Measurements from ENCODE around the gene PDGFC. TPM values are rescaled to one million over a fixed set of nuclear protein-coding genes. Genes with fewer than 3 reads are reported as not detected.

PDGFC gene
- total RNA-seq, 1 experiment from 2014 or later: 9.8 TPM

DNA sequence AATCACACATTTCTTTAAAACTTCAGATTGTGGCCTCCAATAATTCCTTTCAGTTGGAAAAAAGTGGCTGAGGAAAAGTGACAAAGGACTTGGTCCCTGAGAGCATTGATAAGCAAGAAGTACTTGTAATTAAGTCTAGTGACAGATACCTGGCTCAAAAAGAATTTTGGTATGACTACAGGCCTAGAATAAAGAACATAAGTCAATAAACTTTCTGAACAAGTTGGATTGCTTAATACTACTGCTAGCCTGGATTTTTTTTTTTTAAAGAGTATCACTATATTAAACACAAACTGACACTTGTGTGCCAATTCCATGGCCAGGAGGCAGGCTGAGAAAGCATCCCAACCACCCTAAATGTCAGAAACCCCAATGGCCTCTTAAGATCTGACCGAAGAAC lies 49.3 kb upstream of the PDGFC start:
- TF ChIP-seq ATF3 (IDR thresholded peaks at IDR 0.05) (no peak), CTCF (IDR thresholded peaks at IDR 0.05 in 2 of 3, conservative IDR thresholded peaks at IDR 0.05 in 1 of 3; ENCODE audit: borderline replicate concordance in 1 of 3, insufficient read depth in 1 of 3, low read depth in 2 of 3, low read length in 2 of 3) (no peak), ELF1 (IDR thresholded peaks at IDR 0.05; ENCODE audit: borderline replicate concordance, low read depth) (no peak), JUND (IDR thresholded peaks at IDR 0.05) (no peak), SIN3A (IDR thresholded peaks at IDR 0.05; ENCODE audit: low read depth) (no peak), ZBTB33 (IDR thresholded peaks at IDR 0.05; ENCODE audit: extremely low read depth, insufficient replicate concordance, low read length) (no peak)
- Histone ChIP-seq H3K4me1 (ENCODE audit: control insufficient read depth in 1 of 2, insufficient read depth in 2 of 2, low read length in 2 of 2) (no peaks in the 10 kb centered on the region), H3K27me3 (ENCODE audit: insufficient read depth, low read length) (no peaks in the 10 kb centered on the region), H3K79me2 (ENCODE audit: insufficient read depth, low read length) (no peaks in the 10 kb centered on the region), H3K9me3 (ENCODE audit: control insufficient read depth in 1 of 2, insufficient read depth in 1 of 2, low read depth in 1 of 2, low read length in 2 of 2) (no peaks in the 10 kb centered on the region), H3K4me2 (ENCODE audit: low read length) (no peak overlapping the region), H3K27ac (ENCODE audit: low read depth, low read length) (no peak overlapping the region), H3K9ac (ENCODE audit: low read length) (no peak overlapping the region), H3K4me3 (replicated peaks in 1 of 2; ENCODE audit: low read depth in 1 of 2, low read length in 2 of 2) (no peak overlapping the region), H3K9me2 (ENCODE audit: insufficient read depth) (no peaks in the 10 kb centered on the region), H4K20me1 (ENCODE audit: insufficient read depth) (no peaks in the 10 kb centered on the region), H2AFZ (ENCODE audit: low read depth, low read length, poor library complexity, severe bottlenecking) (no peak overlapping the region), H3K36me3 (ENCODE audit: control insufficient read depth in 1 of 2, insufficient read depth in 2 of 2, low read length in 2 of 2) (no peaks in the 10 kb centered on the region)
- CTCF ChIA-PET: no interaction called here
- no peak for ATAC-seq
- DNase-seq (ENCODE audit: low read depth, low spot score): no peak
- intact Hi-C loops (cut with micrococcal nuclease): no loop called here
- no TSS peak for BruUV-seq (replicated peaks)
- POLR2A ChIA-PET: no interaction called here
- RAD21 ChIA-PET (ENCODE audit: low non-redundant PET in 1 of 2, low total read pairs in 2 of 2, uncharacterized antibody in 2 of 2, unreplicated experiment in 2 of 2): no interaction called here
